ENCODE measurements around the gene NDUFAF2.

Gene NDUFAF2

GRCh38 chr5:60929024-60929423 lies 16.0 kb upstream of the NDUFAF2 start:
- no peak for DNase-seq (ENCODE audit: low read depth)
- H3K4me3 ChIP-seq (ENCODE audit: control insufficient read depth, low read depth, low read length): no peak overlapping the region
- TF ChIP-seq, protein P1, sequence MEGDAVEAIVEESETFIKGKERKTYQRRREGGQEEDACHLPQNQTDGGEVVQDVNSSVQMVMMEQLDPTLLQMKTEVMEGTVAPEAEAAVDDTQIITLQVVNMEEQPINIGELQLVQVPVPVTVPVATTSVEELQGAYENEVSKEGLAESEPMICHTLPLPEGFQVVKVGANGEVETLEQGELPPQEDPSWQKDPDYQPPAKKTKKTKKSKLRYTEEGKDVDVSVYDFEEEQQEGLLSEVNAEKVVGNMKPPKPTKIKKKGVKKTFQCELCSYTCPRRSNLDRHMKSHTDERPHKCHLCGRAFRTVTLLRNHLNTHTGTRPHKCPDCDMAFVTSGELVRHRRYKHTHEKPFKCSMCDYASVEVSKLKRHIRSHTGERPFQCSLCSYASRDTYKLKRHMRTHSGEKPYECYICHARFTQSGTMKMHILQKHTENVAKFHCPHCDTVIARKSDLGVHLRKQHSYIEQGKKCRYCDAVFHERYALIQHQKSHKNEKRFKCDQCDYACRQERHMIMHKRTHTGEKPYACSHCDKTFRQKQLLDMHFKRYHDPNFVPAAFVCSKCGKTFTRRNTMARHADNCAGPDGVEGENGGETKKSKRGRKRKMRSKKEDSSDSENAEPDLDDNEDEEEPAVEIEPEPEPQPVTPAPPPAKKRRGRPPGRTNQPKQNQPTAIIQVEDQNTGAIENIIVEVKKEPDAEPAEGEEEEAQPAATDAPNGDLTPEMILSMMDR (IDR thresholded peaks at IDR 0.05; ENCODE audit: control insufficient read depth, insufficient read depth, low read depth, low read length, missing control alignments): no peak

DNA sequence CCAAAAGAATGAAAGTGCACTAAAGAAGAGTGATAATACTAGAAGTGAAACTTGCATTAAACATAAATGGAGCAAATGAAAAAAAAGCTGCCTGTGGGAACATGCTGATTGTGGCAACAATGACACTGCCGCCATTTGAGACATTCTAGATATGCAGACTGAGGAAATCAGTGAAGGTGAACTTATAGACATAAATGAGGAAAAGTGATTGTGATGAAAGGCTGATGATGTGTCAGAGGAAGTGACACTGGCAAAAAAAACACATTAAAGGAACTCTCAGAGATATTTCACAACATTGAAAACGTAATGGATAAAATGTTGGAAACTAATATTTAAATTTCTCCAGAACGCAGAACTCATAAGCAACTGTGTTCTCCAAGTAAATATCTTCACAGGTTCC lies 1.4 kb upstream of the NDUFAF2 start:
- DNase-seq (ENCODE audit: low read depth): no peak
- TF ChIP-seq, protein P1 (IDR thresholded peaks at IDR 0.05; ENCODE audit: control insufficient read depth, insufficient read depth, low read depth, low read length, missing control alignments): no peak
- no peak overlapping the region for H3K4me3 ChIP-seq (ENCODE audit: control insufficient read depth, low read depth, low read length)

- peak overlapping the region; percentile 74 for H3K4me3 ChIP-seq (ENCODE audit: control insufficient read depth, low read depth, low read length)
- DNase-seq (ENCODE audit: low read depth): no peak
- TF ChIP-seq, protein P1 (IDR thresholded peaks at IDR 0.05; ENCODE audit: control insufficient read depth, insufficient read depth, low read depth, low read length, missing control alignments): no peak
These were observed 795 bp downstream of the NDUFAF2 start for GRCh38 chr5:60945813-60946187.

GRCh38 chr5:60948738-60949137 lies 3.7 kb downstream of the NDUFAF2 start:
- TF ChIP-seq, protein P1 (IDR thresholded peaks at IDR 0.05; ENCODE audit: control insufficient read depth, insufficient read depth, low read depth, low read length, missing control alignments): no peak
- no peak for DNase-seq (ENCODE audit: low read depth)
- H3K4me3 ChIP-seq (ENCODE audit: control insufficient read depth, low read depth, low read length): no peak overlapping the region

- no peak for DNase-seq (ENCODE audit: low read depth)
- TF ChIP-seq, protein P1 (IDR thresholded peaks at IDR 0.05; ENCODE audit: control insufficient read depth, insufficient read depth, low read depth, low read length, missing control alignments): no peak
- H3K4me3 ChIP-seq (ENCODE audit: control insufficient read depth, low read depth, low read length): no peak overlapping the region
These were observed 10.2 kb downstream of the NDUFAF2 start for GRCh38 chr5:60955239-60955638.

- no peak overlapping the region for H3K4me3 ChIP-seq (ENCODE audit: control insufficient read depth, low read depth, low read length)
- TF ChIP-seq, protein P1 (IDR thresholded peaks at IDR 0.05; ENCODE audit: control insufficient read depth, insufficient read depth, low read depth, low read length, missing control alignments): no peak
- no peak for DNase-seq (ENCODE audit: low read depth)
These were observed 13.1 kb downstream of the NDUFAF2 start for GRCh38 chr5:60958088-60958487.

DNA sequence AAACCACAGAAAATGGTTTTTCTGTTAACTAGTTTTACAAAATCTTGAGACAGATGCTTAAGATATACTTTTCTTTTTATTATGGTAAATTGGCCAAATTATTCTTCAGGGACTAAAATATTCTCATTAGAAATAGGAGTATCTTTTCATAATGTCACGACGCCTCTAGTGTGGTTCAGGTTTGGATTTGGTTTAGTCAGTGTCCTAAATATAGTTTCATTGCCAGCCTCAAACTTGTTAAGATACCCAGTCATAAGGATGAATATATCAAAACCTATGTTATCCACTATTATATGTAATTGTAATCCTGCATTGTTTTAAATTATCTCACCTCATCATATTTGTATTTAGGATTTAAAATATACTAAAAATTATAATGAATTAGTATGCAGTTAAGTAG lies 13.7 kb downstream of the NDUFAF2 start:
- no peak overlapping the region for H3K4me3 ChIP-seq (ENCODE audit: control insufficient read depth, low read depth, low read length)
- TF ChIP-seq, protein P1 (IDR thresholded peaks at IDR 0.05; ENCODE audit: control insufficient read depth, insufficient read depth, low read depth, low read length, missing control alignments): no peak
- no peak for DNase-seq (ENCODE audit: low read depth)

All from AG09309 (cell line).